HG02938 (cell line): ENCODE data around the gene IQUB.
"Not testable (repeated sequence)": the region's sequence is repeated elsewhere in the genome, so short reads cannot be mapped to it uniquely, and the experiment has no call there.

Source experiments
- ATAC-seq: cut with Tn5 transposase; IDR thresholded peaks from one replicate; pipeline ENCODE4 v1.9.1; 2021; ENCODE audit warnings: mild to moderate bottlenecking, moderate library complexity; ENCODE audit not compliant: unreplicated experiment

IQUB gene

DNA sequence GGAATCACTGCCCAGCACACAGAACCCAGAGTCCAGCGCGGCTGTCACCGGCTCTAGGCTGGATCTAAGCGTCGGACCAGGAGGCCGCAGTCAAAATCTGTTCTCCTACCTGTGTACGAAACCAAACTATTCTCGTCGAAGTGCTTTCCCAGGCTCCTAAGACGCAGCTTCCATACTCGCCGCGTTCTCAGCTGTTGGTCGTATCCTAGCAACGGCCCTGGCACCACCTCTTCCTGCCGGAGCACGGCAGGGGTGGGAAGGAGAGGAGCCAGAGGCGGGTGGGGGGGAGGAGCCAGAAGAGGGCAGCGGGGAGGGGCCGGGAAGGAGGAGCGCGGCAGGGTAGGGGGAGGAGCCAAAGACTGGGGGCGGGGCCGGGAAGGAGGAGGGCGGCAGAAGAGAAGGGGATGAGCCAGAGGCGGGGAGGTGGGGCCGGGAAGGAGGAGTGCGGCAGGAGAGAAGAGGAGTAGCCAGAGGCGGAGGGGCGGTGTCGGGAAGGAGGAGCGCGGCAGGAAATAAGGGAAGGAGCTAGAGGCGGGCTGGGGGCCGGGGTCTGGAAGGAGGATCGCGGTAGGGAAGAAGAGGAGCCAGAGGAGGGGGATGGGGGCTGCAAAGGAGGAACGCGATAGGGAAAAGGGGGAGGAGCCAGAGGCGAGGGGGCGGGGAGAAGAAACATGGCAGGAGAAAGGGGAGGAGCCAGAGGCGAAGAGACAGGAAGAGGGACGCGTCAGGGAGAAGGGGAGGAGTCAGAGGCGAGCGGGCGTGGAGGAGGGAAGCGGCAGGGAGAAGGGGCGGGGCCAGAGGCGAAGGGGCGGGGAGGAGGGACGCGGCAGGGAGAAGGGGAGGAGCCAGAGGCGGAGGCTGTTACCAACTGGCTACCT lies at the start of gene IQUB:
Gene IQUB (minus strand): TSS at position 213 of the 878 bp plus-strand sequence. CDS start 22,255 bp downstream, outside the sequence.
- peak; percentile 78 for ATAC-seq

DNA sequence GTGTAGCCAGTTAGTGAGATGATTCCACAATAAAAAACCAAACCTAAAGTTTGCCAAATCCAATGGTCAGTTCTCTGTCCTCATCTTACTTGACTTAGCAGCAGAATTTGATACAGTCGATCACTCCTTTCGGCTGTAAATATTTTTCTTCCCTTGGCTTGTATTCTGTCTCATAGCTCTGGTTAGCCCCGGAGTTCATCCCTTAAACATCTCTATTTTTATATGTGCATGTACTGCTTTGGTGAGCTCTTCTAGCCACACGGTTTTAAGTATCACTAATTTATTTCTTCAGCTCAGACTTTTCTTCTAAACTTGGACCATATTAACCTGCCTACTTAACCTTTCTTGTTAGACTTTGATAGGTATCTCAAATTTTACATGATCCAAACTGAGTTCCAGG lies 49.4 kb upstream of the IQUB start:
- no peak for ATAC-seq

DNA sequence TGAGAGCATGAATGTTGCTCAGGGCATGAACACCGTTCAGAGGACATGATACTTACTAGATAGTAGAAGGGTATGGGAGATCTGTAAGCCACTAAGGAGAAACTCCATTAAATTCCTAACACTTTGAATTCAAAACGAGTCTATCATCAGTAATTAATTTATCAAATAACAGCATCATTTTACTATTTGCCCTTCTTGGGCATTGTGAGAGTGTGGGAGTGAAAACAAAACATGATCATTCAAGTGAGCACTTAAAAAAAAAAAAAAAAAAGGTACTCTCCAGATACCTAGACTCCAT lies 46.7 kb upstream of the IQUB start:
- ATAC-seq: no peak

DNA sequence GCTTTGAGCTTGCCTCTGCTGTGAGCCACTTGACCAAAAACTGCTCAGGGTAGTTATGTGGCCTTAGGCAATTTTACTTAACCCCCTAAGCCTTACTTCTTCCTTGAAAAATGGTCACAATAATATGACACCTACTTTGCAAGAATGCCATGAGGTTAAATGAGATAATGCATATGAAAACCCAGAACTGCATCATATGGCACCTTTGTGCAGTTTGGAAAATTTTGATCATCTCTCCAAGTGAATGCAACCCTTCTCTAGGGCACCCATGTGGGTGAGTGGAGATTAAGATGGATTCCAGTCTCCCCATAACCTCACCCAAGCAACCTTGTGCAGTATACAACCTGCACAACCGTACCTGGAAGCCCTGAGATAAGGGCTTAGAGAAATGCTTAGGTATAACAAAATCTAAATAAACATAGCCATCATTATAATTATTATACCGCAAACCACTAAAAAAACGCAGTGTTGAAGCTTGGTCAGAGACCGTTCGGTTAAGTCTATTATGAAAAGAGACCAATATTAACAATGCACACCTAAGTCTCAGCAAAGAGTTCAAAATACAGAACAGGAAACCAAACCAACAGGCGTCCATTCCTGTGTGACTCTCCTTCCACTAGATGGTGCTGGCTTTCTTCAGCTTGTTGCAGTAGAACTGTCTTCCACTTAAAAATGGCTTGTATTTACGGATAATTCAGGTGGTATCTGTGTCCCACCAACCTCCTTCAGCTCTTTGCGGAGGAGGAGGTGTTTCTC lies 46.2 kb upstream of the IQUB start:
- ATAC-seq: peak; percentile 69

DNA sequence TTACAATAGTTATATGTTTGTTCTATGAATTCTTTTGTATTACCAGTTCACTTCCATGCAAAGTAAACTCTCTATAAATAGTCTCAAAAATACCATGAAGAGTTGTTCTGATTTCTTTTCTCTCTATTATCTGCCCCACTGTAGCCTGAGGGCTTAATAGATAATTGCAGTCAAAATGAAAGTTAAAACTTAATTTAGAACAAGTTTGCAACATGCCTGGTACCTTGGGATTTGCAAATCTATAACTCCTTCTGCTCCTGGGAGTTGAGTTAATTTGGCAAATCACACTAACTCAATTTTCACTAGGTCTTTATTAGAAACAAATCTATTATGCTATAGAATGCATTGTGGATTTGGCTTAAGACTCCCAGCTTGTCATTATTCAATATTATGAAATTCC lies 45.0 kb upstream of the IQUB start:
- ATAC-seq: no peak

DNA sequence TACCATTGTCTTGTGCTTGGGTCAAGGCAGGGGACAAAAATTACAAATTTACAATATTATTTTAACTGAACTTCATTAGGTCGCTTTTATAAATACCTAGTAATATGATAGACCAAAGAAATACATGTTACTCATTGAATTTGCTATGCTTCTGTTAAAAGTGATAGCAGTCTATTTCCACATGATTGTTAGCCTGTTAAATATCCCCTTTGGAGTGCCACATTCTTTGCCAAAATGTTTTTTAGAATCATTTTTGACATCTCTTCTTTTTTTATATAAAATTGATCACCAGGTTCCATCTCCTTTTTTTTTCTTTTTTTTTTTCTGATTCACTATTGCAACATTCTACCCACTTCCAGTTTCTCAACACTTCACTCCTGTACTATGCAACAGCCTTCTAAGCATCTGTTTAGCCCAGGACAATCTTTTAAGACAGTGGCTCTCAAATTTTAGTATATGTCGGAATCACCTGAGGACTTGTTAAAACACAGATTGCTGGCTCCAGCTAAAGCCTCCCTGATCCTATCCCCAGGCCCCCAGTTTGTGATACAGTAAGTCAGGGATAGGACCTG lies 39.6 kb upstream of the IQUB start:
- ATAC-seq: no peak

DNA sequence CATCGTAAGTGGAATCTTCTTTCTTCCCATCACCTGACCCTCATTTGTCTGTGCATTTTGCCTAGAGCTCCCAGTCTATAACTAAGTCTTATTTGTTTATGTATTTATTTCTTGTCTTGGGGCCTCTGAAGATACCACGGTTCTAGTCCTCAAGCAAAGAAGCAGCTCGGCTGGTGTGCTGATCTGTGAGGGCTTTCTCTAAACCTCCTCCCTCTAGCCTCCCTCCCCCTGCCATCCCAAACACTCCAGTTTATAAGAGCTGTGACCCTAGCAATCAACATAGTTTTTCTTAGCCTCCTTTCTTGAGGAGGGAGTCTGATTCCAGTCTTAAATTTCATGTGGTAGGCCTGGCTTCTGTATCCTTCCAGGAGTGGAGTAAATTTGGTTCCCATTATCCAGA lies 38.9 kb upstream of the IQUB start:
- no peak for ATAC-seq

DNA sequence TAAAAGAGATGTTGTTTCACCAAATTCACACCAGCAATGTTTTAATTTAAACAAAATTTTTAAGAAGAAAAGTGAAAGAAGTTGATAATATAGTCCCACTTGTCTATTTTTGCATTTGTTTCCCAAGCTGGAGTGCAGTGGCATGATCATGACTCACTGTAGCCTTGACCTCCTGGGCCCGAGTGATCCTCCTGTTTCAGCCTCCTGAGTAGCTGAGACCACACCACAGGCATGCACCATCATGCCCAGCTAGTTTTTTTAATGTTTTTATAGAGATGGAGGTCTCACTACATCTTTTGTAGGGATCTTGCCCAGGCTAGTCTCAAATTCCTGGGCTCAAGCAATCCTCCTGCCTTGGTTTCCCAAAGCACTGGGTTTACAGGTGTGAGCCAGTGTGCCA lies 37.3 kb upstream of the IQUB start:
- ATAC-seq: no peak

DNA sequence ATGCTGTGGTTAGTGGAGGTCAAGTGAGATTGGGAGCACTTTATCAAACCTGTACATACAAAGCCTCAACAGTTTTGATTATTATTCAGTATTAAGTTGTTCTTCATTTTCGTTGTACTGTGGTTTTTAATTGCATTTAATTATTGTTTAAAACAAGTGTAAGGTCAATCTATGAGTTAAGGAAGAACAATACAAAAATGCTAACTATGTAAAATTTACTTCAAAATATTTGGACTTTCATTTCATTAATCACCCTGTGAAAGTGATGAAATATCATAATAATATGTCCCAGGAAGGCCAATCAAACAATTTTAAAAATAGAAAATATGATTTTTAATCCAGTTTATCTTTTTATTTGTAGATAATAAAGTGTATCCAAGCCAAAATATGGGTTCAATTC lies 36.8 kb upstream of the IQUB start:
- ATAC-seq: no peak

DNA sequence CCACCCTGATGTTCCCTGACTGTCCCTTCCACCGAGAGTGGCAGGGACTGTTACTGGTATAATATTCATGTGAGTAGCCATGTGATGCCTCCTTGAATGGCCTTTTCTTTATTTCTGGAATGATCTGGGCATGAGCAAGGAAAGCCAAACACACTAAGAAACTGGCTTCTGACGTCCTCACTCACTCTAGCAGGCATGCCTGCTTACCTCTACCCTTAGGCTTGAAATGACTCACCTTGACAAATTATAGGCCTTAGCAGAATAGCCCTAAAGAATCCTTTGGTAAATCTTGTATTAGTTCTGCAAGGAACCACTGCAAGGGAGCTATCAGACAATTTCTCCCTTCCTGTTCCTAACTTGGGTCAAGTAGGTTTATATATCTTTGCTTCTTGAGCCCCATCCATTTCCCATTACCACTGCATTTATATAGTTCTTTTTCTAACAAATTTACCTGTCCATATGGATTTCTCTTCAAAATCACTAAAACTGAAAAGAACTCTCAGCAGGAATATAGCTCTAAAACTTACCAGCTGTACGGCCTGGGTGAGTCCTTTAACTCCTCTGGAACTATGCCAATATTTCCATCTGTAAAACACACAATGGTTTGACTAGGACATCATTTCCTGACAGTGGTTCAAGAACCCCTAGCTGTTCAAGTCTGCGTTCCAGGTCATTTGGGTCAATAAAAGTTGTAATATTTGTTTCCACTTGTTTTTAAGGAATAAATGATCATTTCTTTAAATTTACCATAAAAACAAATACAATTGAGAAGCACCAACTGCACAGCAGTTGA lies 36.2 kb upstream of the IQUB start:
- ATAC-seq: no peak

DNA sequence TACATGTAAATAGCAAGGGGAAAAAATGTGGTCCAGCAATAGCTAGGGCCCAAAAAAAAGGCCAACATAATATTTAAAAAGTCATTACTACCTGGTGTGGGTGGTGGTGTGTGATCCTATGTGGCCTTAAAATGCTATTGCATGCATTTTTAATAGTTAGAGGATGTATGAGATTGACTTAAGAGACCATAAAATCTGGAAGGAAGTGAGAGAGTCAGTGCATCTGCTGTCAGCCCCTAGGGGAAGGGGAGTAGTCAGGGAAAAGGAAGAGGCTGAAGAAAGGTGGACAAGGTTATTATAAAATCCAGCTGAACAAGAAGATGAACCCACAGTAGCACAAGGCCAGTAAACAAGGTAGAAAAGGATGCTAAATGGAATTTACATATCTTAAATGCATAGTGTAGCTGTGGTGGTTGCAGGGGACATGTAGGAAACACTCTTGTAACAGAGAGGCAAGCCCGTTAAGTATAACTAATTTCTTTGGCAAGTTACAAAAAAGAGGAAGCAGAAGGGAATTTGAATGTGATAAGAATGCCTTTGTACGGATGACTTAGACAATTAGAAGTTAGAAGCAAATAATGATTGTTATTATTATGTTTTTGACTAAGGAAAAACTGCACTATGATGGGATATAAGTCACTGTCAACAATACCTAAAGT lies 35.1 kb upstream of the IQUB start:
- no peak for ATAC-seq

DNA sequence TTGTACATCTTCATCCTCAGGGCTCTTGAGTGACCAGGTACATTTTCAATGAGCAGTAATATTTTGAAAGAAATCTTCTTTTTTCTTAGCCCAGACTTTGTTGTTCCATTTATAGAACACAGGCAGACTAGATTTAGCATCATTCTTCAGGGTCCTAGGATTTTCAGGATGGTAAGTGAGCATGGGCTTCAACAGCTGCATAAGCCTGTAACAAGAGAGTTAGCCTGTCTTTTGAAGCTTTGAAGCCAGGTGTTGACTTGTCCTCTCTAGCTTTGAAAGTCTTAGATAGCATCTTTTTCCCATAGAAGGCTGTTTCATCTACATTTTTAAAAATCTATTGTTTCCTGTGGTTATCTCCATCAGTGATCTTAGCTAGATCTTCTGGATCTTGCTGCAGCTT lies 27.7 kb upstream of the IQUB start:
- no peak for ATAC-seq

DNA sequence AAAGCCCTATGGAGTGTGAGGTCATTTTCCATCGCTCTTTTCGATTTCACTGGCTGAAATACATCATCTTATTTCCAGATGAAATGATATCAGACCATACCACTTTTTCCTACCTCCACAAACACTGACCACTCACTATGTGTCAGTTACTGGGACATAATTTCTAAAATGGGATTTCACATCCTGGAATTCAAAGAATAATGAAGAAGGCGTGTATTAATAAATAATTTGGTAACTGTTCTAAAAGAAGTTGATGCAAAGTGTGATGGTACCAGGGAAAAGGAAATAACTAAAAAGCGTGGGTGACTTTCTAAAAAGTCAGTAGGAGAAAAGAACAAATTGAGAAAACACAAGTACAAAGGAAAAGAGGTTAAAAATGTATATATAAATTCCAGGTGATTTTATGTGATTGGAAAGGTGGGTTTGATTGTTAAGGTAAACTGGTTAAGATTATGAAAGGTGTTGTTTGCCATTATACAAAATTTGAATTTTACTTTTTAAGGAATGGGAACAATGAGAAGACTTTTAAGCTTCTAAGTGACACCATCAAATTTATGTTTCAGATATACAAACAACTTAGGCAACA lies 24.0 kb upstream of the IQUB start:
- ATAC-seq: no peak

DNA sequence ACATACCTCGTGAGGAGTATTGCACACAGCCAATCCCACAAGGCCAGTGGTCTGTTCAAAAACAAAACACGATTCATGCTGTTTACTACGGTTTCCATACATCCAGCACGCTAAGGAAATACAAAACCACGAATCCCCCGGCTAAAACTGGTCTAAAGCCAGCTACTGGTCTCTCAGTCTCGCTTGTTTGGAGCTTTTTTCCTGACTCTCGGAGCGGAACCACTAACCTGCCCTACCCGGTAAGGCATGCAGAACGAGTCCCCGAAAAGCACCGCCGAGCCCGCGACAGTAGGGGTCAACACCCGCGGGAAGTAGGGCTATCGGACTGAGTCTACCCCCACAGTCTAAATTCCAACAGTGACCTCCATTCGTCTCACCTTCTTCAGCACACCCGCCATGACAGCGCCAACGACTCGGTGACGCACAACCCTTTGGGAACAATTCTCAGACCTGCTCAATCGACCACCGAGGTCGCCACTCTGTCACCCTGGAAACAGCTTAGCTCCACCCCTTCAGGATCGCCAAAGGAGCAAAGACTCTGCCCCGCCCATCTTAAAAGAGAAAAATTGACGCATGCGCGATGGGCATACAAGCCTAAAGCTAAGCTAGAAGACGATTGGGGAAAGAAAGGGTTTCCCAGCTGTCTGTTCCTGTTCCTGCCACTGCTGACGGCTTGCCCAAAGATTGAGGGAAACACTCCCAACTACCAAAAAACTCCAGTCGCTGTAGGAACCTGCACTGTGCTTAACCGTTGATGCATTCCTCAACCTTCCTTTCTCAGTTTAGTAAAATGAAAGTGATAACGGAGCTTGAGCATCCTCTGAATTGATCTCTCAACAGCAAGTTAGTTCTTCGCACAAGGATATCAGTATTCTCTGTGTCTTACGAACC lies 23.2 kb upstream of the IQUB start, which contains the start of gene NDUFA5:
Gene NDUFA5 (minus strand): TSS at position 421 of the 891 bp plus-strand sequence. CDS start 23 bp downstream, at position 398.
- peak; percentile 96 for ATAC-seq

DNA sequence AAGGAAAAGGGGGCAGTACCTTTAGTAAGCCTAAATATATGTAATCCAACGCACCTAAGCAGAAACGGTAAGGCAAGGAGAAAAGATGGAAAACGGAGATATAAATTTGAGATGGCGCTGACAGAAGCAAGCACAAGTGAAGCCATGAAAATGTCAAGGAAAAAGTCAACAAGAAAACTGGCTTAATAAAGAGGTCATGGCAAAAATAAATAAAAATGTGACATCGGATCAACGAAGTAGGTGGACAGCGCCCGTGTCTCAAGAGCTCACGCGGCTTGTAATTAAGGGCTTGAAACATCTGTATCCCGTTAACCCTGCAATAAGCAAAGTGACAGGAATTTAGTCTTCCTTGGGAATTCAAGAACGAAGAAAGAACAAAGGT lies 22.6 kb upstream of the IQUB start:
- ATAC-seq: no peak

DNA sequence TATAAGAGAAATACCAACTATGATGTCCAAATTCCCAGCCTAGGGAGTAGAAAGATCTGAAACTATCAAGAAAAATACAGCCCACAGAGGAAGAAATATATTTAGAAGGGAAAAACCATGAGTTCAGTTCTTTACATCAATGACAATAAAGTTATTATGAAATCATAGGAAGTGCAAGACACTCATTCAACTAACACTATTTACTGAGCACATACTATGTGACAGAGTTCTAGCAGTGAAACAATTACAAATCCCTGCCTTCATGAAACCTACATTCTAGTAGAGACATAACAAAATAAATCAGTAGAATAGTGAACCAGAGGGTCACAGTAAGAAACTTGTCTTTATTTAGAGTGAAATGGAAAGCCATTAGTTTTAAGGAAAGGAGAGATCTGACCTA lies 21.1 kb upstream of the IQUB start:
- no peak for ATAC-seq

DNA sequence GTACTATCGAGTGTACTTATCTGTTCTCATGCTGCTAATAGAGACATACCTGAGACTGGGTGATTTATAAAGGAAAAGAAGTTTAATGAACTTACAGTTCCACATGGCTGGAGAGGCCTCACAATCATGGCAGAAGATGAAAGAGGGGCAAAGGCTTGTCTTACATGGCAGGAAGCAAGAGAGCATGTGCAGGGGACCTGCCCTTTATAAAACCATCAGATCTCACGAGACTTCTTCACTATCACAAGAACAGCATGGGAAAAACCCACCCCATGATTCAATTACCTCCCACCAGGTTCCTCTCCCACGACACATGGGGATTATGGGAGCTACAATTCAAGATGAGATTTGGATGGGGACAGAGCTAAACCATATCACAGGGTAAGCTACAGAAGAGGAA lies 18.8 kb upstream of the IQUB start:
- ATAC-seq: no peak

DNA sequence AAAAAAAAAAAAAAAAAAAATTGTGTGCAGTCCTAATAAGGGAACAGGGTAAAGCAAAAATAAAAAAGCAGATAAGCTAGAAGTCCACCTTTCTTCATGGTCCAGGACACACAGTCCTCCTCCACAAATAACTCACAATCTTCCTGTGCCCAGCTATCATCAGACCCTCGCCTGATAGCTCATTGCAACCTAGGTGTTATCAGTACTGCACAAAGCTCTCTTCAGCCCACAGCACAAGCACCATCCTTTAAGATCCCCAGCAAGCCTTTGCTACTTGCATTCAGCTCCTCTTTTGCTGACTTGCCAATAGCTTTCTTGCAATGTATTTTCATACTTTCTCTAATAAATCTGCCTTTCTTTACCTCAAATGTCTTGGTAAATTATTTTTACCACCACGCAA lies 18.2 kb upstream of the IQUB start:
- ATAC-seq: no peak

DNA sequence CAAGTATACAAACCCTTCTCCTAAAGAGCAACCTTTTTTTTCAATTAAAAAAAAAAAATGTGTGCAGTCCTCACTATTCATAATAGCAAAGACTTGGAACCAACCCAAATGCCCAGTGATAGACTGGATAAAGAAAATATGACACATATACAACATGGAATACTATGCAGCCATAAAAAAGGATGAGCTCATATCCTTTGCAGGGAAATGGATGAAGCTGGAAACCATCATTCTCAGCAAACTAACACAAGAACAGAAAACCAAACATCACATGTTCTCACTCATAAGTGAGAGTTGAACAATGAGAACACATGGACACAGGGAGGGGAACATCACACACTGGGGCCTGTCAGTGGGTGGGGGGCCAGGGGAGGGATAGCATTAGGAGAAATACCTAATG lies 17.7 kb upstream of the IQUB start:
- ATAC-seq: not testable (repeated sequence)
